Astrocyte (in vitro differentiated cells and primary cell): ENCODE data around the gene NUDT14. TPM values are rescaled to one million over a fixed set of nuclear protein-coding genes. Genes with fewer than 3 reads are reported as not detected.

Source experiments
- DNase-seq: peaks from one replicate; pipeline ENCODE4 v3.0.0-alpha.2; 2010; ENCODE audit warnings: low read depth
- FAIRE-seq: peaks from 2 replicates; lab custom pipeline; 2011; peaks lifted over from hg19 to GRCh38; lab: Jason Lieb, UNC
- H2AFZ ChIP-seq: 2 replicates; pipeline ENCODE4 v1.6.0; 2012; ENCODE audit warnings: low read depth, low read length, inconsistent platforms
- H3K27ac ChIP-seq: 2 replicates; pipeline ENCODE4 v1.5.1; 2011; ENCODE audit warnings: low read depth, low read length, inconsistent platforms
- H3K27me3 ChIP-seq: 2 replicates; pipeline ENCODE4 v1.6.0; 2011; ENCODE audit warnings: low read length, inconsistent platforms; ENCODE audit not compliant: insufficient read depth
- H3K36me3 ChIP-seq: 2 replicates; pipeline ENCODE4 v1.5.1; 2011; ENCODE audit warnings: low read length, inconsistent platforms; ENCODE audit not compliant: insufficient read depth
- H3K4me1 ChIP-seq: 2 replicates; pipeline ENCODE4 v1.5.1; 2011; ENCODE audit warnings: low read length, inconsistent platforms; ENCODE audit not compliant: insufficient read depth
- H3K4me2 ChIP-seq: 2 replicates; pipeline ENCODE4 v1.6.0; 2012; ENCODE audit warnings: low read length, inconsistent platforms
- H3K4me3 ChIP-seq: 2 replicates; pipeline ENCODE4 v1.5.1; 2011; ENCODE audit warnings: low read depth, mild to moderate bottlenecking, low read length, inconsistent platforms; ENCODE audit not compliant: insufficient read depth
- H3K79me2 ChIP-seq: 2 replicates; pipeline ENCODE4 v1.6.0; 2012; ENCODE audit warnings: mild to moderate bottlenecking, low read length, inconsistent platforms; ENCODE audit not compliant: insufficient read depth
- H3K9ac ChIP-seq: 2 replicates; pipeline ENCODE4 v1.6.0; 2012; ENCODE audit warnings: mild to moderate bottlenecking, low read length, inconsistent platforms
- H3K9me3 ChIP-seq: 2 replicates; pipeline ENCODE4 v1.5.1; 2012; ENCODE audit warnings: low read depth, mild to moderate bottlenecking, low read length, inconsistent platforms; ENCODE audit not compliant: insufficient read depth
- H4K20me1 ChIP-seq: 2 replicates; pipeline ENCODE4 v1.6.0; 2012; ENCODE audit warnings: low read length, inconsistent platforms; ENCODE audit not compliant: insufficient read depth
- H3K27ac Mint-ChIP-seq: one replicate; pipeline ENCODE4 v1.8.0; 2021; ENCODE audit warnings: mild to moderate bottlenecking, mixed read lengths; ENCODE audit not compliant: unreplicated experiment
- H3K27me3 Mint-ChIP-seq: one replicate; pipeline ENCODE4 v1.8.0; 2021; ENCODE audit warnings: low read depth, mixed read lengths; ENCODE audit not compliant: unreplicated experiment
- H3K36me3 Mint-ChIP-seq: one replicate; pipeline ENCODE4 v1.8.0; 2021; ENCODE audit warnings: low read depth, mixed read lengths; ENCODE audit not compliant: unreplicated experiment
- H3K4me1 Mint-ChIP-seq: one replicate; pipeline ENCODE4 v1.8.0; 2021; ENCODE audit warnings: low read depth, mixed read lengths; ENCODE audit not compliant: unreplicated experiment
- H3K4me3 Mint-ChIP-seq: one replicate; pipeline ENCODE4 v1.8.0; 2021; ENCODE audit warnings: mild to moderate bottlenecking, moderate library complexity, mixed read lengths; ENCODE audit not compliant: unreplicated experiment
- H3K9me3 Mint-ChIP-seq: one replicate; pipeline ENCODE4 v1.8.0; 2021; ENCODE audit warnings: mild to moderate bottlenecking, mixed read lengths; ENCODE audit not compliant: unreplicated experiment
- EZH2 ChIP-seq: IDR thresholded peaks from 2 replicates; pipeline ENCODE4 v1.6.1; 2012; ENCODE audit warnings: mild to moderate bottlenecking, low read length, inconsistent platforms; ENCODE audit not compliant: insufficient read depth
- total RNA-seq: library from RNA; stranded (reverse); gene quantifications from 2 replicates; pipeline ENCODE4 v1.2.1, GENCODE V29; 2021
- TF ChIP-seq, protein P1 (sequence below): IDR thresholded peaks from 2 replicates; pipeline ENCODE4 v1.5.1; 2011; ENCODE audit warnings: low read depth, mild to moderate bottlenecking, inconsistent platforms, low read length, moderate library complexity; ENCODE audit not compliant: insufficient read depth

The NUDT14 gene
- total RNA-seq, 1 donor from 2014 or later = 17.5 TPM

DNA sequence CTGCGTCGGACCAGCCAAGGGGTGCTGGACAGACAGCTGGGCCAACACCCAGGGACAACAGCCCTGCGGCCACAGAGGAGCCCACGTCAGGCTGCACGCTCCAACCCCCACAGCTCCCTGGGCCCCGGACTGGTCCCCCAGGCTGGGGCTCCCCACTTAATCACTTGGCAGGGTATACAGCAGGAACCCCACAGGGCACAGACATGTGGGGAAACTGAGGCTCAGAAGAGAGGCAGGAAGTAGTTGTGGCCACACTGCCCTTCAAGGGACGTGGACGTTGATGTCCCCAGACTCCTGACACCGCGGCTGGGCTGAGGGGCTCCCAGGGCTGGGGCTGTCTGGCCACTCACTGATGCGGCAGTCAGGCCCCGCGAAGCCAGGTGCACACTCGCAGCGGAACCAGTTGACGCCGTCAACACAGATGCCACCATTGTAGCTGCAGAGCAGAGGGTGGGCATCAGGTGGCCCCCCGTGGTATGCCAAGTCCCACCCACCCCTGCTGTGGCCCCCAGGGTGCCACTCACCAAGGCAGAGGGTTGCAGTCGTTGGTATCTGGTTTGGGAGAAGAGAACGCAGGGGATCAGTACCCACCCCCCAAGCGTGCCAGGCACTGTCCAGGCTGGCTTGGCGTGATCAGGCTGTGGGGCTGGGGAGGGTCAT, 34.0 kb downstream of the NUDT14 start:
- DNase-seq (no peak), FAIRE-seq (no peak)
- H4K20me1 ChIP-seq = no peaks in the 10 kb centered on the region
- no peak overlapping the region for H3K27ac Mint-ChIP-seq
- H3K27ac ChIP-seq = no peak overlapping the region
- H3K4me1 Mint-ChIP-seq = no peaks in the 10 kb centered on the region
- no peaks in the 10 kb centered on the region for H3K9me3 ChIP-seq
- H2AFZ ChIP-seq = no peak overlapping the region
- H3K36me3 ChIP-seq = no peaks in the 10 kb centered on the region
- no peaks in the 10 kb centered on the region for H3K9me3 Mint-ChIP-seq
- H3K36me3 Mint-ChIP-seq = peaks cover 2% of the 10 kb centered on the region
- no peak overlapping the region for H3K4me2 ChIP-seq
- no peak overlapping the region for H3K9ac ChIP-seq
- H3K27me3 Mint-ChIP-seq = peaks cover 3% of the 10 kb centered on the region
- H3K79me2 ChIP-seq = no peaks in the 10 kb centered on the region
- H3K4me3 ChIP-seq = no peak overlapping the region
- no peaks in the 10 kb centered on the region for H3K4me1 ChIP-seq
- no peaks in the 10 kb centered on the region for H3K27me3 ChIP-seq
- no peak for TF ChIP-seq EZH2
- TF ChIP-seq, protein P1, sequence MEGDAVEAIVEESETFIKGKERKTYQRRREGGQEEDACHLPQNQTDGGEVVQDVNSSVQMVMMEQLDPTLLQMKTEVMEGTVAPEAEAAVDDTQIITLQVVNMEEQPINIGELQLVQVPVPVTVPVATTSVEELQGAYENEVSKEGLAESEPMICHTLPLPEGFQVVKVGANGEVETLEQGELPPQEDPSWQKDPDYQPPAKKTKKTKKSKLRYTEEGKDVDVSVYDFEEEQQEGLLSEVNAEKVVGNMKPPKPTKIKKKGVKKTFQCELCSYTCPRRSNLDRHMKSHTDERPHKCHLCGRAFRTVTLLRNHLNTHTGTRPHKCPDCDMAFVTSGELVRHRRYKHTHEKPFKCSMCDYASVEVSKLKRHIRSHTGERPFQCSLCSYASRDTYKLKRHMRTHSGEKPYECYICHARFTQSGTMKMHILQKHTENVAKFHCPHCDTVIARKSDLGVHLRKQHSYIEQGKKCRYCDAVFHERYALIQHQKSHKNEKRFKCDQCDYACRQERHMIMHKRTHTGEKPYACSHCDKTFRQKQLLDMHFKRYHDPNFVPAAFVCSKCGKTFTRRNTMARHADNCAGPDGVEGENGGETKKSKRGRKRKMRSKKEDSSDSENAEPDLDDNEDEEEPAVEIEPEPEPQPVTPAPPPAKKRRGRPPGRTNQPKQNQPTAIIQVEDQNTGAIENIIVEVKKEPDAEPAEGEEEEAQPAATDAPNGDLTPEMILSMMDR = no peak
- no peak overlapping the region for H3K4me3 Mint-ChIP-seq

DNA sequence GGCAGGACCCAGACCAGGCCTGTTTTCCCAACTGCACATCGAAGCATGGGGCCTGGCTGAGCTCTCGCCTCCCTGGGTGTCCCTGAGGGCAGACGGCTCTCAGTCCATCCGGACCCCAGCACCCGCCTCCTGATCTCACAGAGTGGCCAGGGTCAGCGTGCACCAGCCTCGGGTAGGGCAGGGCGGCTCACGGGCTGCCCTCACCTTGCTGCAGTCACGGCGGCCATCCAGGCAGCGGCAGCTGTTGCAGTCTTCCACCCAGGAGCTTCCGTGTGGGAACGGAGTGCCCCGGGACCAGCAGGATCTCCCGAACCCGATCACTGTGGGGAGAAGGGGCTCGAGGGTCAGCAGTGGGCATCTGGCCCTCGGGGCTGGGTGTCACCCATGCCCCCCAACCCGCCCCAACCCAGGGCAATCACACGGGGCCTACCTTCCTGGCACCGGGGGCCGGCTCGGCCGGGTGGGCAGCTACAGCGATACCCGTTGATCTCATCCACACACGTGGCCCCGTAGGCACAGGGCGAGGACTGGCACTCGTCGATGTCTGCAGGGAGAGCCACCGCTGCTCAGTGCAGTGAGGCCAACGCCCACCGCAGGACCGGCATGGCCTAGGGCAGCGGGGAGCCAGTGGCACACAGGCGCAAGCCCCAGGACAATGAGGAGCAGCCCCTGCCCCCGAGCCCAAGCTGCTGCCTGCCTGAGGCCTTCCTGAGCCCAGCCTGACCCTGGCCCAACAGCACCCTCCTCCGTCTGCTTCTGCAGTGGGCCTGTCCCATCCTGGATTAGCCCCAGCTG, 34.7 kb downstream of the NUDT14 start:
- no peaks in the 10 kb centered on the region for H3K36me3 ChIP-seq
- no peaks in the 10 kb centered on the region for H3K27me3 ChIP-seq
- H3K4me3 Mint-ChIP-seq = no peak overlapping the region
- H3K27ac ChIP-seq = no peak overlapping the region
- peaks cover 5% of the 10 kb centered on the region for H3K36me3 Mint-ChIP-seq
- no peak for FAIRE-seq
- TF ChIP-seq, protein P1 = no peak
- TF ChIP-seq EZH2 = no peak
- H3K27me3 Mint-ChIP-seq = peaks cover 2% of the 10 kb centered on the region
- no peak overlapping the region for H3K4me3 ChIP-seq
- no peaks in the 10 kb centered on the region for H3K4me1 Mint-ChIP-seq
- H3K9ac ChIP-seq = no peak overlapping the region
- H3K27ac Mint-ChIP-seq = no peak overlapping the region
- H3K79me2 ChIP-seq = no peaks in the 10 kb centered on the region
- no peak overlapping the region for H3K4me2 ChIP-seq
- no peaks in the 10 kb centered on the region for H3K9me3 Mint-ChIP-seq
- no peak for DNase-seq
- H3K4me1 ChIP-seq = no peaks in the 10 kb centered on the region
- H2AFZ ChIP-seq = no peak overlapping the region
- no peaks in the 10 kb centered on the region for H4K20me1 ChIP-seq
- H3K9me3 ChIP-seq = no peaks in the 10 kb centered on the region
